Endothelial cell (in vitro differentiated cells): ENCODE results near the gene IRF9. TPM values are rescaled to one million over a fixed set of nuclear protein-coding genes. Genes with fewer than 3 reads are reported as not detected.
A peak's percentile ranks its signal among the peaks of the same experiment; 100 is the strongest.

Source experiments
- DNase-seq: peaks from one replicate; pipeline ENCODE4 v3.0.0; 2021; ENCODE audit warnings: low spot score
- H3K27ac Mint-ChIP-seq: one replicate; pipeline ENCODE4 v1.8.0; 2021; ENCODE audit warnings: mixed read lengths, inconsistent platforms; ENCODE audit not compliant: unreplicated experiment
- H3K27me3 Mint-ChIP-seq: one replicate; pipeline ENCODE4 v1.8.0; 2021; ENCODE audit warnings: mild to moderate bottlenecking, moderate library complexity, mixed read lengths, inconsistent platforms; ENCODE audit not compliant: unreplicated experiment
- H3K36me3 Mint-ChIP-seq: one replicate; pipeline ENCODE4 v1.8.0; 2021; ENCODE audit warnings: mild to moderate bottlenecking, low read depth, mixed read lengths, inconsistent platforms; ENCODE audit not compliant: unreplicated experiment
- H3K4me1 Mint-ChIP-seq: one replicate; pipeline ENCODE4 v1.8.0; 2021; ENCODE audit warnings: mild to moderate bottlenecking, mixed read lengths, inconsistent platforms; ENCODE audit not compliant: unreplicated experiment
- H3K4me3 Mint-ChIP-seq: one replicate; pipeline ENCODE4 v1.8.0; 2021; ENCODE audit warnings: mild to moderate bottlenecking, mixed read lengths, inconsistent platforms; ENCODE audit not compliant: unreplicated experiment
- H3K9me3 Mint-ChIP-seq: one replicate; pipeline ENCODE4 v1.8.0; 2021; ENCODE audit warnings: mixed read lengths, inconsistent platforms; ENCODE audit not compliant: unreplicated experiment
- total RNA-seq: library from RNA; stranded (reverse); fragmentation: NEBNext Ultra II Directional; extraction: Animal tissue kit (Norgen Biotek cat#: 25700); gene quantifications from one replicate; pipeline ENCODE4 v1.2.1, GENCODE V29; 2021; ENCODE audit not compliant: unreplicated experiment
- TF ChIP-seq, protein P1 (sequence below): fragments of 200-600 bp; sonication (generic); IDR thresholded peaks from one replicate; pipeline ENCODE4 v1.5.0; 2021; ENCODE audit warnings: antibody characterized with exemption; ENCODE audit not compliant: unreplicated experiment

IRF9 gene
- total RNA-seq, 1 donor from 2014 or later, result 25.7 TPM

DNA sequence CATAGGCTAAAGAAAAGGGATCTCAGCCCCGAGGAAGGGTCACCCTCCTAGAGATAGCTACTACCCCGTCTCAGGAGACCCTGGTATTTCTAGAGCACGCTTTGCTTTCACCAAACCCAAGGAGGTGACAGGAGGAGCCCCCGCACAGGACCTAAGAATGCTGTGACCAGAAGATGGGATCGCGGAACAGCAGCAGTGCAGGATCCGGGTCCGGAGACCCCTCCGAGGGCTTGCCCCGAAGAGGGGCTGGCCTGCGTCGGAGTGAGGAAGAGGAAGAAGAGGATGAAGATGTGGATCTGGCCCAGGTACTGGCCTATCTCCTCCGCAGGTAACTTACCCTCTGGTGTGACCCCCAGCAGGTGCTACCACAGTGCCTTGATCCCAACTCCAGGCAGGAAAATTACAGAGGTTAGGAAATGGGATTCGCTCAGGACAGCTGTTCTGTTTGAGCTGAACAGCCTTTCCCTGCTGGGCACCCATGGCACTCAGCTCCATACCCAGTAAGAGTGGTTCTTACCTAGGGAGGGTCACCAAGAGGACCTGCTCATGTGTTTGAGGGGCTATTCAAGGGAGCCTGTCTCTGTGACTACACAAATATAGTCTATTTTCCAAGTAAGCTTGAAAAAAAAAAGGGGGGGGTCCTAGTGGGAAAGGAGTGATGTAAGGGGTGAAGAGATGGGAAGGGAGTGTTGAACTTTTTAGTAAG lies 45.5 kb upstream of the IRF9 start:
- DNase-seq, result peak; percentile 9
- Mint-ChIP-seq H3K4me1 (peaks cover 20% of the 10 kb centered on the region), H3K36me3 (peaks cover 19% of the 10 kb centered on the region), H3K9me3 (no peaks in the 10 kb centered on the region), H3K27ac (peak overlapping the region; percentile 97), H3K27me3 (peaks cover 10% of the 10 kb centered on the region), H3K4me3 (peak overlapping the region; percentile 95)
- TF ChIP-seq, protein P1, sequence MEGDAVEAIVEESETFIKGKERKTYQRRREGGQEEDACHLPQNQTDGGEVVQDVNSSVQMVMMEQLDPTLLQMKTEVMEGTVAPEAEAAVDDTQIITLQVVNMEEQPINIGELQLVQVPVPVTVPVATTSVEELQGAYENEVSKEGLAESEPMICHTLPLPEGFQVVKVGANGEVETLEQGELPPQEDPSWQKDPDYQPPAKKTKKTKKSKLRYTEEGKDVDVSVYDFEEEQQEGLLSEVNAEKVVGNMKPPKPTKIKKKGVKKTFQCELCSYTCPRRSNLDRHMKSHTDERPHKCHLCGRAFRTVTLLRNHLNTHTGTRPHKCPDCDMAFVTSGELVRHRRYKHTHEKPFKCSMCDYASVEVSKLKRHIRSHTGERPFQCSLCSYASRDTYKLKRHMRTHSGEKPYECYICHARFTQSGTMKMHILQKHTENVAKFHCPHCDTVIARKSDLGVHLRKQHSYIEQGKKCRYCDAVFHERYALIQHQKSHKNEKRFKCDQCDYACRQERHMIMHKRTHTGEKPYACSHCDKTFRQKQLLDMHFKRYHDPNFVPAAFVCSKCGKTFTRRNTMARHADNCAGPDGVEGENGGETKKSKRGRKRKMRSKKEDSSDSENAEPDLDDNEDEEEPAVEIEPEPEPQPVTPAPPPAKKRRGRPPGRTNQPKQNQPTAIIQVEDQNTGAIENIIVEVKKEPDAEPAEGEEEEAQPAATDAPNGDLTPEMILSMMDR, result no peak

DNA sequence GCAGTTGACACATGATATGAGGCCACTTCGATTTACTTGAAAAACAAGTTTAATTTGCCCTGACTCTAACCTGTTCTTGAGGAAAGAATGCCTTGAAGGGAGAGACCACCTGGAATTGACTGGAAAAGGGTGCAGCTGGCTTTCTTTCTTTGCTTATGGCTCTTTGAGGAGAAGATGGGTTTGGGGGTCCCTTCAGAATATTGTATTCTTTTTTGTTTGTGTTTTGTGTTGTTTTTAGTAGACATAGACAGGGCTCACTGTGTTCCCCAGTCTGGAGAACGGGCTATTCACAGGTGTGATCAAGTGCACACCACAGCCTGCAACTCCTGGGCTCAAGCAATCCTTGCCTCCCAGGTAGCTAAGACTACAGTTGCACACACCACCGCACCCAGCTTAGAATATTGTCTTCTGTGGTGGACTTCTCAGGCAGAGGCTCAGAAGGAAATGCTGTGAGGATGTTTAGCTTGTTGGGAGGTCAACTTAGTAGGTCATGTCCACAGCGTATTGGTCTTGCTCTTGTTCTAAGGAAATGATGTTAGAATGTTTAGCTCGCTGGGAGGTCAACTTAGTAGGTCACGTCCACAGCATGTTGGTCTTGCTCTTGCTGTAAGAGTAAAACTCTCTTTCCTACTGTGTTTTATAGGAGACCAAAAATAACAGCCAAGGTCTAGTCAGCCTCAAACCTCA lies 44.8 kb upstream of the IRF9 start:
- Mint-ChIP-seq H3K27me3 (peaks cover 10% of the 10 kb centered on the region), H3K36me3 (peaks cover 21% of the 10 kb centered on the region), H3K27ac (no peak overlapping the region), H3K4me3 (peak overlapping the region; percentile 95), H3K4me1 (peaks cover 20% of the 10 kb centered on the region), H3K9me3 (no peaks in the 10 kb centered on the region)
- TF ChIP-seq, protein P1, result no peak
- no peak for DNase-seq

DNA sequence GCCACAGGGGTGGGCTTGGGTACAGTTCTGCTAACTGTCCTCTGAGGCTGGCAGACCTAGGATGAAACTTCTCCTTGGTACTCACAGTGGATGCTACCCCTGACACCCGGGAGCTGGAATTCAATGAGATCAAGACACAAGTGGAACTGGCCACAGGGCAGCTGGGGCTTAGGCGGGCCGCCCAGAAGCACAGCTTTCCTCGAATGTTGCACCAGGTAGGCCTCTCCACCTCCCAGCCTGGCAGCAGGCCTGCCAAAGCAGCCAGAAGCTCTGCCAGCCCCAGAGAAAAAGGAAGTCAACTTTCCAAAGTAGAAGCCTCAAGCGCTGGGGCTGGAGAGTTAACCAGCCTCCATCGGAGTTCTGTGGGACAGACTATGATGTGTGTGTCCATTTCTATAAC lies 43.9 kb upstream of the IRF9 start:
- no peak for DNase-seq
- Mint-ChIP-seq H3K27me3 (peaks cover 10% of the 10 kb centered on the region), H3K9me3 (no peaks in the 10 kb centered on the region), H3K4me3 (no peak overlapping the region), H3K4me1 (peaks cover 20% of the 10 kb centered on the region), H3K36me3 (peaks cover 27% of the 10 kb centered on the region), H3K27ac (no peak overlapping the region)
- TF ChIP-seq, protein P1, result no peak

DNA sequence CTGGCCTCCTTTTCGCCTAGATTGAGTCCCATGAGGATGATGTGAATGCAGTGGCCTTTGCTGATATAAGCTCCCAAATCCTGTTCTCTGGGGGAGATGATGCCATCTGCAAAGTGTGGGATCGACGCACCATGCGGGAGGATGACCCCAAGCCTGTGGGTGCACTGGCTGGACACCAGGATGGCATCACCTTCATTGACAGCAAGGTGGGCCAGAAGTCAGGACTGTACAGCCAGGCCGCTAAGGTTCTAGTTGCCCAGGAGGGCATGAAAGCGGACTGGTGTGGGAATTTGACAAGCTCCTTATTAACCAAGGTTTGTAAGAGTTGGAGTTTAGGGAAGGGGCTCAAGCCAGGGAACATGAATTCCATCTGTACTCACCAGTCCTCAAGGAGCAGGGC lies 41.4 kb upstream of the IRF9 start:
- no peak overlapping the region for H3K4me3 Mint-ChIP-seq
- H3K9me3 Mint-ChIP-seq, result no peaks in the 10 kb centered on the region
- H3K36me3 Mint-ChIP-seq, result peaks cover 40% of the 10 kb centered on the region
- TF ChIP-seq, protein P1, result no peak
- H3K27me3 Mint-ChIP-seq, result peaks cover 8% of the 10 kb centered on the region
- H3K4me1 Mint-ChIP-seq, result peaks cover 20% of the 10 kb centered on the region
- no peak overlapping the region for H3K27ac Mint-ChIP-seq
- DNase-seq, result no peak

DNA sequence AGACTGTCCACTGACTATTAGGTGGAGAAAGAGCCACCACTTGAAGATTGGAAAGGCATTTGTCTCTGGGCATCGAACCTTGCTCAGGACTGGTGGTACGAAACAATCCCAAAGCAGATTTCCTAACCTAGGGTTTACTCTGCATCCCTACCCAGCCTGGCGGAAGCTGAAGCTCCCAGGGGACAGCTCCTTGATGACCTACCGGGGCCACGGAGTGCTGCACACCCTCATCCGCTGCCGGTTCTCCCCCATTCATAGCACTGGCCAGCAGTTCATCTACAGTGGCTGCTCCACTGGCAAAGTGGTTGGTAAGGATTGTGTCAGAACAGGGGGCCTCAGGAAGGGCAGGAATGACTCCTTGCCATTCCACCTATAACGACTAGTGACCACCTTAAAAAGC lies 39.9 kb upstream of the IRF9 start:
- DNase-seq, result no peak
- Mint-ChIP-seq H3K27me3 (peaks cover 2% of the 10 kb centered on the region), H3K36me3 (peaks cover 40% of the 10 kb centered on the region), H3K4me1 (peaks cover 6% of the 10 kb centered on the region), H3K9me3 (no peaks in the 10 kb centered on the region), H3K27ac (no peak overlapping the region), H3K4me3 (no peak overlapping the region)
- TF ChIP-seq, protein P1, result no peak
